Amniotic stem cell (primary cell): Measurements from ENCODE around the gene UBE3B.
A peak's percentile ranks its signal among the peaks of the same experiment; 100 is the strongest.

Experiments used
- DNase-seq: peaks from one replicate; lab custom pipeline; 2025; lab: John Stamatoyannopoulos, UW

Gene UBE3B

GRCh38 chr12:109448707-109449390 lies 28.6 kb upstream of the UBE3B start:
- DNase-seq, result no peak

- no peak for DNase-seq
These were observed 27.4 kb upstream of the UBE3B start for GRCh38 chr12:109449845-109450532.

GRCh38 chr12:109450980-109451379 lies 26.5 kb upstream of the UBE3B start:
- no peak for DNase-seq

- DNase-seq, result no peak
These were observed 26.0 kb upstream of the UBE3B start for GRCh38 chr12:109451400-109451799.

- DNase-seq, result no peak
These were observed 24.9 kb upstream of the UBE3B start for GRCh38 chr12:109452489-109452888.

GRCh38 chr12:109455706-109456105 lies 21.7 kb upstream of the UBE3B start:
- DNase-seq, result no peak

- DNase-seq, result no peak
These were observed 19.3 kb upstream of the UBE3B start for GRCh38 chr12:109458086-109458485.

- no peak for DNase-seq
These were observed 18.6 kb upstream of the UBE3B start for GRCh38 chr12:109458771-109459208.

- DNase-seq, result no peak
These were observed 18.2 kb upstream of the UBE3B start for GRCh38 chr12:109459247-109459646.

GRCh38 chr12:109460538-109460937 lies 16.9 kb upstream of the UBE3B start:
- no peak for DNase-seq

- DNase-seq, result no peak
These were observed 16.2 kb upstream of the UBE3B start for GRCh38 chr12:109461049-109461845.

GRCh38 chr12:109461846-109462756 lies 15.3 kb upstream of the UBE3B start:
- DNase-seq, result peak; percentile 80

- DNase-seq, result peak; percentile 73
These were observed 14.4 kb upstream of the UBE3B start for GRCh38 chr12:109462868-109463692.

GRCh38 chr12:109463756-109464155 lies 13.7 kb upstream of the UBE3B start:
- no peak for DNase-seq

- DNase-seq, result no peak
These were observed 12.6 kb upstream of the UBE3B start for GRCh38 chr12:109464642-109465351.

- no peak for DNase-seq
These were observed 11.1 kb upstream of the UBE3B start for GRCh38 chr12:109466305-109466704.

- no peak for DNase-seq
These were observed 10.6 kb upstream of the UBE3B start for GRCh38 chr12:109466821-109467220.

- no peak for DNase-seq
These were observed 9.3 kb upstream of the UBE3B start for GRCh38 chr12:109467978-109468676.

GRCh38 chr12:109469517-109469916 lies 7.9 kb upstream of the UBE3B start:
- DNase-seq, result no peak

- no peak for DNase-seq
These were observed 4.4 kb upstream of the UBE3B start for GRCh38 chr12:109473006-109473405.
